Activated CD4-positive, alpha-beta T cell treated with anti-CD3 and anti-CD28 coated beads for 1 hour (primary cell): ENCODE data around the gene DHRSX.

ENCODE experiments used
- DNase-seq: peaks from one replicate; pipeline ENCODE4 v3.0.0-alpha.2; 2020

DHRSX gene

GRCh38 chrX:2187352-2188115 lies 313.2 kb downstream of the DHRSX start:
- no peak for DNase-seq

GRCh38 chrX:2185341-2186082 lies 315.3 kb downstream of the DHRSX start:
- no peak for DNase-seq

- DNase-seq: no peak
These were observed 316.7 kb downstream of the DHRSX start for GRCh38 chrX:2184089-2184488.

- DNase-seq: no peak
These were observed 317.5 kb downstream of the DHRSX start for GRCh38 chrX:2183193-2183725.

GRCh38 chrX:2177541-2177940 lies 323.2 kb downstream of the DHRSX start:
- DNase-seq: no peak

- no peak for DNase-seq
These were observed 324.0 kb downstream of the DHRSX start for GRCh38 chrX:2176733-2177132.

GRCh38 chrX:2176274-2176673 lies 324.5 kb downstream of the DHRSX start:
- DNase-seq: no peak

- no peak for DNase-seq
These were observed 328.4 kb downstream of the DHRSX start for GRCh38 chrX:2172359-2172758.
